GM18519 (cell line): ENCODE measurements around the gene BBX.
A peak's percentile ranks its signal among the peaks of the same experiment; 100 is the strongest.

ENCODE experiments used
- ATAC-seq: cut with Tn5 transposase; IDR thresholded peaks from one replicate; pipeline ENCODE4 v1.9.1; 2021; ENCODE audit warnings: mild to moderate bottlenecking, moderate library complexity; ENCODE audit not compliant: unreplicated experiment, low FRiP score

Gene BBX

GRCh38 chr3:107643038-107643883, 120.5 kb downstream of the BBX start:
- no peak for ATAC-seq

GRCh38 chr3:107644631-107645030, 121.9 kb downstream of the BBX start:
- ATAC-seq = no peak

GRCh38 chr3:107650788-107651187, 128.0 kb downstream of the BBX start:
- no peak for ATAC-seq

- peak; percentile 75 for ATAC-seq
Observed at GRCh38 chr3:107651782-107652181, 129.0 kb downstream of the BBX start.

GRCh38 chr3:107654218-107654617, 131.5 kb downstream of the BBX start:
- ATAC-seq = no peak

- no peak for ATAC-seq
Observed at GRCh38 chr3:107657971-107658370, 135.2 kb downstream of the BBX start.

- ATAC-seq = no peak
Observed at GRCh38 chr3:107660306-107660976, 137.7 kb downstream of the BBX start.

- ATAC-seq = no peak
Observed at GRCh38 chr3:107661447-107662123, 138.8 kb downstream of the BBX start.

GRCh38 chr3:107662124-107662507, 139.4 kb downstream of the BBX start:
- no peak for ATAC-seq

GRCh38 chr3:107662586-107662985, 139.8 kb downstream of the BBX start:
- ATAC-seq = no peak

- no peak for ATAC-seq
Observed at GRCh38 chr3:107663266-107663665, 140.5 kb downstream of the BBX start.

GRCh38 chr3:107664614-107665013, 141.9 kb downstream of the BBX start:
- no peak for ATAC-seq

- ATAC-seq = no peak
Observed at GRCh38 chr3:107665351-107665750, 142.6 kb downstream of the BBX start.

GRCh38 chr3:107666853-107667252, 144.1 kb downstream of the BBX start:
- no peak for ATAC-seq

- ATAC-seq = no peak
Observed at GRCh38 chr3:107668416-107668815, 145.7 kb downstream of the BBX start.

GRCh38 chr3:107668963-107669362, 146.2 kb downstream of the BBX start:
- no peak for ATAC-seq

- ATAC-seq = no peak
Observed at GRCh38 chr3:107669669-107670068, 146.9 kb downstream of the BBX start.

- no peak for ATAC-seq
Observed at GRCh38 chr3:107670986-107671385, 148.2 kb downstream of the BBX start.

GRCh38 chr3:107674371-107674770, 151.6 kb downstream of the BBX start:
- ATAC-seq = no peak

- no peak for ATAC-seq
Observed at GRCh38 chr3:107675233-107675900, 152.6 kb downstream of the BBX start.
